GM19238 (cell line): ENCODE results near the gene ZNF541.

ENCODE experiments used
- DNase-seq: peaks from one replicate; pipeline ENCODE4 v3.0.0; 2011; ENCODE audit warnings: low spot score; ENCODE audit not compliant: insufficient read length

ZNF541 gene

DNA sequence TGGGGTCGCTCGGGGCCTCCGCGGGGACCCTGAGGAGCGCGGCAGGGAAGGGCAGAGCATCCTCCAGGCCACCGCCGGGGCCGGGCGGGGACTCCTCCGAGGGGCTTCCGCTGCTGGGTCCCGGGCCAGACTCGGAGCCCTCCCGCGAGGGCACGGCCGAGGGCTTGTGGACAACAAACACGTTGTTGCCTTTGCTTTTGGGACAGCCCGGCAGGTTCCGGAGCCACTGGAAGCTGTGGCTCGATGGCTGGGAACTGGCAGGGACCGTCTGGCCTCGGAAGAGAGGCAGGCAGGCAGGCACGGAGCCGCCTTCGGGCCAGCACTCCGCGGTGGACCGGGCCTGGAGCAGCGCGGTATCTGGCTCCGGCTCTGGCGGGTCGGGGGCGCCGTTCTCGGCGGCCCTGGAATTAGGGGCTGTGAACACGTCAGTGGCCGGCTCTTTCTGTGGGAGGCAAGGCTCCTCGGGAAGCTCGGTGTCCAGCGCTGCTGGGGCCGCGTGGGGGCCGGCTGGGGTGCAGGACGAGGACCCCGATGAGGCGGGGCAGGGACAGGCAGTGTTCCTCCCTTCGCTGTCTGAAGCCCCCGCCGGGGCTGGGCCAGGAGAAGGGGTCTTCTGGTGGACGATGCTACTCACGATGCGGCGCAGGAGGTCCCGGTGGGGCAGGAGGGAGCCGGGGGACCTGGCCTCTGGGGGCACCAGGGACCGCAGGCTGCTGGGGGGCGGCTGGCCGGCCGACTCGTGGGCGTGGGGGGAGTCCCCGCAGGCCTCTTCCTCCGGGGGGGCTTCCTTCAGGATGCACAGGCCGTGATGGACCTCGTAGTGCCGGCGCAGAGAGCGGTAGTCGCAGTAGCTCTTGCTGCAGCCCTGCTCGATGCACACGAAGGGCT lies 27.6 kb downstream of the ZNF541 start:
- DNase-seq: no peak

DNA sequence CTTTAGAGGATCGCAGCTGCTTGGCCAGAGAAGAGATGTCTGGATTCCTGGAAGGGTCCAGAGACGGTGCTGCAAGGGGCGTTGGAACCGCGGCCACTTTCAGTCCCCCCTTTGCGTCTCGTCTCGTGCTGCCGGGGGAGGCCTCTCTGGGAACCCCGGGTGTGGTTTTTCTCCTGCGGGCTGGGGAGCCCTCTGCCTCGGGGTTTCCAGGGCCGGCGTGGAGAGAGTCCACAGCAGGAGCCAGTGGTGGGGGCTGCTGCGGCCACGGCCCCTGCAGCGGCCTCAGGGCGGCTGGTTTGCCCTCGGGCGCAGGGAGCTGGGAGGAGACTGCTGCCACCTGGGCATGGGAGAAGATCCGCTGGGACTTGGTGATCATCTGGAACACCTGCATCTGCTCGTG lies 28.5 kb downstream of the ZNF541 start:
- DNase-seq: no peak

DNA sequence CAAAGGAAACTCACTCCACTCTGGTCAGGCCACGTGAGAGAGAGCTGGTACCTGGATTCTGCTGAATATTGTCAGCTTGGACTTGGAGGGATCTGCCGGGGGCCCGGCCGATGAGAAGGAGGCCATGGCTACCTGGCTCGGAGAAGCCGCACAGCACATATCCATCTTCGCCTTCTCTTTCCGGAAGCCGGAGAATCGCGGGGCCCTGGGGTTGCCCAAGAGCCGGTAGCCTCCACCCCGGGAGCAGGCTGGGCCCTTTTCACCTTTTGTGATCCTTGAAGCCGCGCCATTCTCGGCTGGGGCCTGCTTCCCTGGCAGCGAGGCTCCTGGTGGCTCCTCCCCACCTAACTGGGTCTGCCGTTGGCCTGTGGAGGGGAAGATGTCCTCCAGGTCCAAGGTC lies 28.9 kb downstream of the ZNF541 start:
- DNase-seq: no peak

DNA sequence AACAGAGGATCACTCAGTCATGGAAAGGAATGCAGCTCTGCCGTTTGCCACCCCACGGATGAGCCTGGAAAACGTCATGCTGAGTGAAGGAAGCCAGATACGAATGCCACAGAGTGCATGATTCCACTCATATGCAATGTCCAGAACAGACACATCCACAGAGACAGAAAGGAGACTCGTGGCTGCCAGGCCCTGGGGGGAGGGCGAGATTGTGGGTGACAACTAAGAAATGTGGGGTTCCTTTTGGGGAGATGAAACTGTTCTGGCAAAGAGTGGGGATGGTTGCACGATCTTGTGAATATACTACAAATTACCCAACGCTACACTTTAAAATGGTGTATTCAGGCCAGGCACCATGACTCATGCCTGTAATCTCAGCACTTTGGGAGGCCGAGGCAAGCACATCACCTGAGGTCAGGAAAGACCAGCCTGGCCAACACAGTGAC lies 30.9 kb downstream of the ZNF541 start:
- DNase-seq: no peak

DNA sequence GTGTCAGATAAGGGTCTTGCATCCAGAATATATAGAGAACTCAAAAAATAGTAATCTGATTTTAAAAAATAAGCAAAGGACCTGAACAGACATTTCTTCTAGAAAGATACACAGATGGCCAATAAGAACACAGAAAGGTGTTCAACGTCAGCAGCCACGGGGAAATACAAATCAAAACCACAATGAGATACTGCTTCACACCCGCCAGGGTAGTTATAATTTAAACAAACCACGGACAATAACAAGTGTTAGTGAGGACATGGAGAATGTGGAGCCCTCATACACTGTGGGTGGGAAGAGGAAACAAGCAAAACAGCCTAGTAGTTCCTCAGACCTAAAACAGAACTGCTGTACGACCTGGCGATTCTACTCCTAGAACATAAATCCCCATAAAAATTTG lies 31.4 kb downstream of the ZNF541 start:
- no peak for DNase-seq

DNA sequence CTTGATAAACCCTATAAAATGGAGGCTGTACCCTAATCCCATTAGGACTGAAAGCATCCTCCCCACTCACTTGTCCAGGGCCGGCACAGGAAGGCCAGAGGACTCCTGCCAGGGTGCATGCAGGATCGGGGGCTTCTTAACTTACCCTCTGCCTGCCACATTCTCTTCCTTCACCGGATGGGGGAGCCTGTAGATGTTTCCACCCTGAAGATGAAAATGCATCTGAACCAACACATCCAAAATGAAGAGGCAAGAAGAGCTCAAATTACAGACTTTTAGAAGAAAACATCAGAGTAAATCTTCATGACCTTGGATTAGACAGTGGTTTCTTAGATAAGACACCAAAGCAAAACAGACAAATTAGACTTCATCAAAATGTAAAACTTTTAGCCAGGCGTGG lies 32.2 kb downstream of the ZNF541 start:
- no peak for DNase-seq

DNA sequence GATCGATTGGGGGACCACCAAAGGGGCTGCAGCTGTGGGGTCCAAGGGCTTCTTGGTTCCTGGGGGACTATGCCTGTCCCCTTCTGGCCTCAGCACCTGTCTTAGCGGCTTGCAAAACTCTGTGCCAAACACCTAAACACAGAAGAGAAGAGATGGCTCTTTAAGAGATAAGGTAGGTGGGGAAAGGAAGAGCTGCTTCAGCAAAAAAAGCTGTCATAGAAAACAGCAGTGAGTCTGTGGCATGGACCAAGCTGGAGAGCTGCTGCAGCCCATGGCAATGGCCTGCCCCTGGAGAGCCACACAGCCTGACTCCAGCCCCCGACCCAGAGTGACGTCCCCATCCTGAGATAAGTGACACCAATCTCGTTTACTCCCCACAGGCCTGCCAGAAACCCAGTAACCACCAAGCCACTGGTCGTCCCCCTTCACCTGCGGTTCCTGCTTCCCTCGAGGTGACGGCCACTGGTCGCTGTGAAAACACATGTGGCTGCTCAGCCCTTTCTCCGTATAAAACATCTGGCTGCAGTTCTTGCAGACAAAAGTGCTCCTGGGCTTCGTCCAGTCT lies 33.1 kb downstream of the ZNF541 start:
- no peak for DNase-seq

DNA sequence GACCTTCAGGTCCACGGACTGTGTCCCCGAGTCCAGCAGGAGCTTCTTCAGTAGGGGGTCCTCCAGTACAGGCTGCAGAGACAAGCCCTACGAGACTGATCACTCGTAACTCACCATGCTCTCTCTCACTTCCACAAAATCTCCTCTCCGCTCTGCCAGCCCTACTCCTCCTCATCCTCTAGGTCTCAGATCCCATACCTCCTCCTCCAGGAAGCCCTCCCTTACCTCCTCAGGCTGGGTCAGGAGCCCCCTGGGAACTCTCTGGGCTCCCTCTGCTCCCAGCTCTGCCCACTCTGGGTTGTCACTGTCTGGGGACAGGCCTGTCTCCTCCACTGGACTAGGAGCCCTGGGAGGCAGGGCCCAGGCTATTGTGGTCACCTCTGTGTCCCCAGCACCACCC lies 34.1 kb downstream of the ZNF541 start:
- no peak for DNase-seq

DNA sequence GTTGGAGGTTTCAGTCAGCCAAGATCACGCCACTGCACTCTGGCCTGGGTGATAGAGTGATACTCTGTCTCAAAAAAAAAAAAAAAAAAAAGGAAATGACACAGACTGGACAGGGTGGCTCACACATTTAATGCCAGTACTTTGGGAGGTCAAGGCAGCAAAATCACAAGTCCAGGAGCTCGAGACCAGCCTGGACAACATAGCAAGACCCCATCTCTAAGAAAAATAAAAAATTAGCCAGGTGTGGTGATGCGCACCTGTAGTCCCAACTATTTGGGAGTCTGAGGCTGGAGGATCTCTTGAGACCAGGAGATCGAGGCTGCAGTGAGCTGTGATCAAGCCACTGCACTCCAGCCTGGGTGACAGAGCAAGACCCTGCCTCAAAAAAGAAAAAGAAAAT lies 35.5 kb downstream of the ZNF541 start:
- DNase-seq: no peak

DNA sequence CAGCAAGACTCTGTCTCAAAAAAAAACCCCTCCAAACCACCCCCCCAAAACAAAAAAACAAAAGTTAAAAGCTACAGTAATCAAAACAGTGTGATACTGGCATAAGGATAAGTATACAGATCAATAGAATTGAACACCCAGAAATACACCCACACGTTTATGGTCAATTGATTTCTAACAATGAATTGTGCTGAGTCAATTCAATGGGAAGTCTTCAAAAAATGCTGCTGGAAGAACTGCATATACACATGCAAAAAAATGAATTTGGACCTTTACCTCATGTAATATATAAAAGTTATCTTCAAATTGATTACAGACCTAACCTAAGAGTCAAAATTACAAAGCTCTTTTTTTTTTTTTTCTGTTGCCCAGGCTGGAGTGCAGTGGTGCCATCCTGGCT lies 38.3 kb downstream of the ZNF541 start:
- DNase-seq: no peak

DNA sequence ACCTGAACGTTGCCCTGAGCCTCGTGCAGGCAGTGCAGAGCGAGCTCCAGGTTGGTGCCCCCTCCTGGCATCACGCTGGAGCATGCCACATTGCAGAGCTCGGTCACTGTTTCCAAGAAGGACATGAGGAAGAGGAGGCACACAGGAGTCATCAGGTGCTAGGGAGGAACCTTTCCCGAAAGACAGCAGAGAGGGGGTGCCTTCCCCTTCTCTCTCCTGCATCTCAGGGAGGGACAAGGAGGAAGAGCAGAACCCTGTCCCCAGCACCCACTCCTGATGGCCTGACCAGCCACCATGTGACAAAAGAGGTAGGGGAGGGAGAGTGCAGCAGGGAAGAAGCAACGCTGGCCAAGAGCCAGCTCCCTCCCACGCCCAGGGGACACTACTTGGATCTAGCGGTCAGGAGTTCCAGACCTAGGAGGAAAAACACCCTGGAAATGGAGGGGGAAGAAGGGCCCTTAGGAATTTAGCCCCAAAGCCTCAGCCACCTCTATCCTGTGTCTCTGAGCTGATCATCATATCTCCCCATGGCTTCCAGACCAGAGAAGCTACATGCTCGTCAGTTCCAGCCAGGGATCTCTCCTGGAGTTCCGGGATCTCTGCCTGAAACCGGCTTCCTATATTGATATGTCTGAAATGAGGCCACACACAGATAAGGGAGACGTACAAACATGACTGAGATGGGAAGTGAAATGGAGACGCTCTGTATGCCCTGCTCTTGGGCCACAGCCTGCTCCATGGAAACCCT lies 41.1 kb downstream of the ZNF541 start:
- no peak for DNase-seq

DNA sequence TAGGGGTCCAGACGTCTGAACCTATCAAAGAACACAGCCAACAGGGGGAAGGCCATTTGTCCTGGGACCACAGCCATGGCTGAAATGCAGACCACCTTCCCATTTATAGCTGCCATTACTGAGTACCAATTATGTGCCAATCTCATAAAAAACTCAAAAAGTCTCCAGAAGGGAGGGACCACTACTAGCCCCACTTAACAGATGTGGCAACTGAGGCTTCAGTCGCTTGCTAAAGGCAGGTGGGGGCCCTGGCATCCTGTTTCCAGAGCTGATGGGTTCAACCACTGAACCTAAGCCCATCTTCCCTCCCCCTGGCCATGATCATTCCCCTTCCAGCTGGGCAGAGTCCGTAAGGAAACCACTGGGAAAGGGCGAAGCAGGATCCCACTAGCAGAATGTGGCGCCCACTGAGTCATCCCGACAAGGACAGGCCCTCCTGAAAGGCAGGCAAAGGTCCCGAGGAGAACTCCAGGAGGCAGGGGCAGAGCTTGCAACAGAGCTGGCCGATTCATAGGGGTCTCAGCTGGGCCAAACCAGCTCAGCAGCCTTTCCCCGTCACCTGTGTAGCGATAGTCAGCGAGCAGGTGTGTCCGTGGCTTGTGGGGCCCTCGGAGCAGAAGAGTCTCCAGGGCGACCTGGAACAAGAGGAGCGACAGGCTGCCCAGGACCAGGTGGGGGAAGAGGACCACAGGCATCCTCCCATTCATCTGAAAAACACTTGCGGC lies 43.8 kb downstream of the ZNF541 start:
- DNase-seq: no peak

DNA sequence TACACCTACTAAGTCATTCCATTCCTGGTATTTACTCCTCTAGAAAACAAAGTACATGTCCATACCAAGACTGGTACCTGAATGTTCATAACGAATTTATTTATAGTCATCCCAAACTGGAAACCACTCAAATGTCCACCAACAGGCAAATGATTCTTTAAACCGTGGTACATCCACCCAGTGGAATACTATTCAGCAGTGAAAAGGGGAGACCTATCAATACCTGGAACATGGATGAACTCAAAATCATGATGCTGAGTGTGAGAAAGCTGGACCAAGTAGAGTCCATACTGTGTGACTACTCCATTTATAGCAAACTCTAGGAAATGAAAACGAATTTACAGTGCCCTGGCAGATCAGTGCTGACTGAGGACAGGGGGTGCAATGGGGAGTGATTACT lies 46.1 kb downstream of the ZNF541 start:
- no peak for DNase-seq

DNA sequence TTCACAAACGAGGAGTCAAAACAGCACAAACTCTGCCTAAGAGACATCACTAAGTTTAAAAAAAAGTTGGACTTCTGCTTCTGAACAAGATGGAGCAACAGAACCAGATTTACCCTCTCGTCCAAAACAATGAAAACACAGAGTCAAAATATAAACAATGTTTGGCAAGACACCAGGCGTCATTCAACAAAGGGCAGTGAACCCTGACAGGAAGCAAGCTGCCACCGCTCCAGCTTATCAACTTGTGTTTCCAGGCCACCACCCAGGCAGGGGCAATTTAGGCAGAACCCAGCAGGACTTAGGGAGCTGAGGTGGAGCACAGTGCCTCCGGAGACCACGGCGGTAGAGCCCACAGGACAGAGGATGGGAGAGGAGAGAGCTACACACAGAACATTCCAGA lies 49.5 kb downstream of the ZNF541 start:
- DNase-seq: no peak
